RWPE1 (cell line): ENCODE data around the gene ZNF367.

Experiments
- CTCF ChIA-PET: fragments of 350-600 bp; sonication (Branson Sonifier 250); formaldehyde crosslinking; extraction: SDS; loops from one replicate; lab custom pipeline; 2021; lab: Yijun Ruan, JAX
- POLR2A ChIA-PET: fragments of 400-600 bp; formaldehyde crosslinking; extraction: SDS; loops from one replicate; lab custom pipeline; 2020; ENCODE audit warnings: antibody characterized with exemption; ENCODE audit not compliant: low non-redundant PET; lab: Yijun Ruan, JAX
- DNase-seq: peaks from one replicate; pipeline ENCODE4 v3.0.0; 2012; ENCODE audit warnings: low spot score
- H3K27ac ChIP-seq: fragments of 450-650 bp; 2 replicates; pipeline ENCODE4 v1.5.1; 2017
- CTCF ChIP-seq: fragments of 450-650 bp; conservative IDR thresholded peaks from 2 replicates; pipeline ENCODE4 v1.5.1; 2017; ENCODE audit warnings: low read depth, mild to moderate bottlenecking

The ZNF367 gene

GRCh38 chr9:96418920-96419690 lies 935 bp upstream of the ZNF367 start:
- H3K27ac ChIP-seq = peak overlapping the region; percentile 98
- CTCF ChIA-PET = interaction anchor here (0.5 to 0.8 kb wide), 2 partner anchors 92 to 203 kb away, joined by 4 read pairs; no protein-coding TSS in a partner anchor
- peak; percentile 79 for DNase-seq
- TF ChIP-seq CTCF = no peak
- POLR2A ChIA-PET = interaction anchor here (0.5 kb wide), 1 partner anchor 804 kb away, joined by 3 read pairs; no protein-coding TSS in a partner anchor

GRCh38 chr9:96417661-96418082 lies 498 bp downstream of the ZNF367 start:
- POLR2A ChIA-PET = no interaction called here
- DNase-seq = no peak
- CTCF ChIA-PET = no interaction called here
- no peak for TF ChIP-seq CTCF
- H3K27ac ChIP-seq = peak overlapping the region; percentile 98

GRCh38 chr9:96417051-96417586 lies 1.1 kb downstream of the ZNF367 start:
- peak overlapping the region; percentile 98 for H3K27ac ChIP-seq
- ChIA-PET POLR2A (interaction anchor here (0.6 kb wide), 1 partner anchor 45 kb away, joined by 4 read pairs; no protein-coding TSS in a partner anchor), CTCF (interaction anchor here (1.0 kb wide), 1 partner anchor 238 kb away, joined by 3 read pairs; the partner anchor contains the start of gene PRXL2C)
- no peak for TF ChIP-seq CTCF
- peak; percentile 99 for DNase-seq

GRCh38 chr9:96413302-96414221 lies 4.6 kb downstream of the ZNF367 start:
- POLR2A ChIA-PET = no interaction called here
- CTCF ChIA-PET = interaction anchor here (0.6 to 1.4 kb wide), 5 partner anchors 25 to 1185 kb away, joined by 3 to 7 read pairs (median 3); no protein-coding TSS in a partner anchor
- no peak overlapping the region for H3K27ac ChIP-seq
- no peak for TF ChIP-seq CTCF
- no peak for DNase-seq

- DNase-seq = no peak
- TF ChIP-seq CTCF = no peak
- no peak overlapping the region for H3K27ac ChIP-seq
- POLR2A ChIA-PET = no interaction called here
- CTCF ChIA-PET = interaction anchor here (0.6 to 0.7 kb wide), 2 partner anchors 30 to 95 kb away, joined by 3 read pairs; no protein-coding TSS in a partner anchor
Observed at GRCh38 chr9:96412174-96412913, 5.8 kb downstream of the ZNF367 start.
